Endothelial cell (in vitro differentiated cells): Measurements from ENCODE around the gene GPC5. TPM values are rescaled to one million over a fixed set of nuclear protein-coding genes. Genes with fewer than 3 reads are reported as not detected.

Experiments used
- DNase-seq: peaks from one replicate; pipeline ENCODE4 v3.0.0; 2021; ENCODE audit warnings: low spot score
- H3K27ac Mint-ChIP-seq: one replicate; pipeline ENCODE4 v1.8.0; 2021; ENCODE audit warnings: mixed read lengths, inconsistent platforms; ENCODE audit not compliant: unreplicated experiment
- H3K27me3 Mint-ChIP-seq: one replicate; pipeline ENCODE4 v1.8.0; 2021; ENCODE audit warnings: mild to moderate bottlenecking, moderate library complexity, mixed read lengths, inconsistent platforms; ENCODE audit not compliant: unreplicated experiment
- H3K36me3 Mint-ChIP-seq: one replicate; pipeline ENCODE4 v1.8.0; 2021; ENCODE audit warnings: mild to moderate bottlenecking, low read depth, mixed read lengths, inconsistent platforms; ENCODE audit not compliant: unreplicated experiment
- H3K4me1 Mint-ChIP-seq: one replicate; pipeline ENCODE4 v1.8.0; 2021; ENCODE audit warnings: mild to moderate bottlenecking, mixed read lengths, inconsistent platforms; ENCODE audit not compliant: unreplicated experiment
- H3K4me3 Mint-ChIP-seq: one replicate; pipeline ENCODE4 v1.8.0; 2021; ENCODE audit warnings: mild to moderate bottlenecking, mixed read lengths, inconsistent platforms; ENCODE audit not compliant: unreplicated experiment
- H3K9me3 Mint-ChIP-seq: one replicate; pipeline ENCODE4 v1.8.0; 2021; ENCODE audit warnings: mixed read lengths, inconsistent platforms; ENCODE audit not compliant: unreplicated experiment
- total RNA-seq: library from RNA; stranded (reverse); fragmentation: NEBNext Ultra II Directional; extraction: Animal tissue kit (Norgen Biotek cat#: 25700); gene quantifications from one replicate; pipeline ENCODE4 v1.2.1, GENCODE V29; 2021; ENCODE audit not compliant: unreplicated experiment
- TF ChIP-seq, protein P1 (sequence below): fragments of 200-600 bp; sonication (generic); IDR thresholded peaks from one replicate; pipeline ENCODE4 v1.5.0; 2021; ENCODE audit warnings: antibody characterized with exemption; ENCODE audit not compliant: unreplicated experiment

Gene GPC5
- total RNA-seq, 1 donor from 2014 or later: not detected

DNA sequence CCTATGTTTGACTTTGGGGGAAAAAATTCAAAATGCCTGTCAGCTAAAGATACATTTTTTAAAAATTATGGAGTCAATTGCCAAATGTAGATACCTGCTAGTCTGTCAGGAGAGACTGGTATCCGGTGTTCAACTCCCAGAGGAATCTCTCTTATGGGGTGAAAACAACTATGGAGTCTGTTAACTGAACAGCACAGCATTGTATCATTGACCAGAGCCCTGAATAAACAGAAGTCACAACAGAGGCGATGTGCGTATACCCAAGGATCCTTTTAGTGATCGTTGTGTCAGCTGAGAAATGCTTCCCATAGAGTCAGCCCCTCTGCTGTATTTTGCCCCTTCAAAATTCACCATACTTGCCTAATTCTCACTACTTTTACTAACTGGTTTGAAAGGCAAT is 257.3 kb downstream of the GPC5 start:
- TF ChIP-seq, protein P1, sequence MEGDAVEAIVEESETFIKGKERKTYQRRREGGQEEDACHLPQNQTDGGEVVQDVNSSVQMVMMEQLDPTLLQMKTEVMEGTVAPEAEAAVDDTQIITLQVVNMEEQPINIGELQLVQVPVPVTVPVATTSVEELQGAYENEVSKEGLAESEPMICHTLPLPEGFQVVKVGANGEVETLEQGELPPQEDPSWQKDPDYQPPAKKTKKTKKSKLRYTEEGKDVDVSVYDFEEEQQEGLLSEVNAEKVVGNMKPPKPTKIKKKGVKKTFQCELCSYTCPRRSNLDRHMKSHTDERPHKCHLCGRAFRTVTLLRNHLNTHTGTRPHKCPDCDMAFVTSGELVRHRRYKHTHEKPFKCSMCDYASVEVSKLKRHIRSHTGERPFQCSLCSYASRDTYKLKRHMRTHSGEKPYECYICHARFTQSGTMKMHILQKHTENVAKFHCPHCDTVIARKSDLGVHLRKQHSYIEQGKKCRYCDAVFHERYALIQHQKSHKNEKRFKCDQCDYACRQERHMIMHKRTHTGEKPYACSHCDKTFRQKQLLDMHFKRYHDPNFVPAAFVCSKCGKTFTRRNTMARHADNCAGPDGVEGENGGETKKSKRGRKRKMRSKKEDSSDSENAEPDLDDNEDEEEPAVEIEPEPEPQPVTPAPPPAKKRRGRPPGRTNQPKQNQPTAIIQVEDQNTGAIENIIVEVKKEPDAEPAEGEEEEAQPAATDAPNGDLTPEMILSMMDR: no peak
- no peaks in the 10 kb centered on the region for H3K27me3 Mint-ChIP-seq
- H3K4me1 Mint-ChIP-seq: no peaks in the 10 kb centered on the region
- H3K27ac Mint-ChIP-seq: no peak overlapping the region
- no peaks in the 10 kb centered on the region for H3K36me3 Mint-ChIP-seq
- DNase-seq: no peak
- no peak overlapping the region for H3K4me3 Mint-ChIP-seq
- H3K9me3 Mint-ChIP-seq: no peaks in the 10 kb centered on the region

DNA sequence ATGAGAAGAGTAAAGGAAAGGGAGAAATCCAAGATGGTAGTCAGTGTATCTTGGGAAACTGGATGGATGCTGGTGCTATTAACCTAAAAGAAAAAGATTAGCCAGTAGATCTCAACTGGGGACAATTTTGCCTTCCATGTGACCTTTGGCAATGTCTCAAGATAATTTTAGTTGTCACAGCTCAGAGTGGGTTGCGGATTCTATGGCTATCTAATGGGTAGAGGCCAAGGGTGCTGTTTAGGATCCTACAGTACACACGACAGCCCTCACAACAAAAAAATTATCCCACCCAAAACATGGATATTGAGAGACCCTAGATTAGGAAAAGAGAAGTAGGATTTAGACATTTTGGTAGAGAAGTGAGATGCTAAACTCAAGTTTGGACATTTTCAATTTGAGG is 258.9 kb downstream of the GPC5 start:
- Mint-ChIP-seq H3K27ac (no peak overlapping the region), H3K27me3 (no peaks in the 10 kb centered on the region), H3K9me3 (no peaks in the 10 kb centered on the region), H3K36me3 (no peaks in the 10 kb centered on the region), H3K4me1 (no peaks in the 10 kb centered on the region), H3K4me3 (no peak overlapping the region)
- no peak for DNase-seq
- TF ChIP-seq, protein P1: no peak

- Mint-ChIP-seq H3K4me1 (no peaks in the 10 kb centered on the region), H3K27ac (no peak overlapping the region), H3K27me3 (no peaks in the 10 kb centered on the region), H3K36me3 (no peaks in the 10 kb centered on the region), H3K9me3 (no peaks in the 10 kb centered on the region), H3K4me3 (no peak overlapping the region)
- no peak for DNase-seq
- TF ChIP-seq, protein P1: no peak
These were observed 261.0 kb downstream of the GPC5 start for GRCh38 chr13:91659256-91660075.

DNA sequence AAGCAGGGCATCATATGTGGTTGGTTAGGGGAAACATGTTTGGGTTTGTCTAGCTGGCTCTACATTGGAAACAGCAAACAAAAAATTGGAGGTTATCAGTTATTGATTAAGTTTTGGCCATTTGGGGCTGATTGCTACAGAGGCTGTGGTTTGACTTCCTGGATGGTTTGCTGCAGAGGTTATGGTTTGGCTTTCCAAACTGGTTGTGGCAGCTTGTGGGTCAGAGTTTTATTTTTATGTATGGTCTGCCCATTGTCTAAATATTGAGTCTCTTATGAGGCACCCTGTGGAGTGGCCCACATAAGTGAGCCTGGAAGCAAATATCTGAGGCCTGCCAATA is 261.6 kb downstream of the GPC5 start:
- H3K4me3 Mint-ChIP-seq: no peak overlapping the region
- no peaks in the 10 kb centered on the region for H3K36me3 Mint-ChIP-seq
- TF ChIP-seq, protein P1: no peak
- H3K4me1 Mint-ChIP-seq: no peaks in the 10 kb centered on the region
- no peaks in the 10 kb centered on the region for H3K9me3 Mint-ChIP-seq
- no peaks in the 10 kb centered on the region for H3K27me3 Mint-ChIP-seq
- no peak overlapping the region for H3K27ac Mint-ChIP-seq
- no peak for DNase-seq

GRCh38 chr13:91661692-91662490 is 263.5 kb downstream of the GPC5 start:
- Mint-ChIP-seq H3K4me3 (no peak overlapping the region), H3K4me1 (no peaks in the 10 kb centered on the region), H3K27ac (no peak overlapping the region), H3K9me3 (no peaks in the 10 kb centered on the region), H3K36me3 (no peaks in the 10 kb centered on the region), H3K27me3 (no peaks in the 10 kb centered on the region)
- no peak for DNase-seq
- TF ChIP-seq, protein P1: no peak
